K562 (cell line): ENCODE data around the gene CNIH3.

Source experiments
- TOE1 ChIP-seq, 2 experiments: fragments of 450-650 bp in 1 of 2; sonication (generic) in 1 of 2; formaldehyde crosslinking in 1 of 2; IDR thresholded peaks; 2 replicates each; pipeline versions ENCODE4 v1.7.1 to v1.8.0; 2016 to 2022; ENCODE audit warnings: borderline replicate concordance in 2 of 2, mild to moderate bottlenecking in 2 of 2, antibody characterized with exemption in 1 of 2, inconsistent platforms in 1 of 2, low read depth in 1 of 2, missing genetic modification reagents in 1 of 2, moderate library complexity in 1 of 2
- ZNF253 ChIP-seq: fragments of 250-450 bp; sonication (Bioruptor Pico); conservative IDR thresholded peaks from 2 replicates; pipeline ENCODE4 v1.6.1; 2021; ENCODE audit warnings: mild to moderate bottlenecking

GRCh38 chr1:224591326-224591725 is 24.8 kb upstream of the CNIH3 start:
- TF ChIP-seq ZNF253 (CRISPR knock-in tag) (no peak), TOE1 (IDR thresholded peaks at IDR 0.05; ENCODE audit: borderline replicate concordance) (no peak), TOE1 (CRISPR knock-in tag; IDR thresholded peaks at IDR 0.05; ENCODE audit: borderline replicate concordance, low read depth) (no peak)
